HCT116 (cell line): ENCODE measurements around the gene ADORA3.

Experiments
- EGR1 ChIP-seq: IDR thresholded peaks from 2 replicates; pipeline ENCODE4 v1.6.1; 2012; ENCODE audit warnings: low read depth
- EZH2 ChIP-seq: fragments of 200-600 bp; sonication (generic); IDR thresholded peaks from 2 replicates; pipeline ENCODE4 v1.6.1; 2017; ENCODE audit warnings: antibody characterized with exemption, mixed run types
- POLR2AphosphoS5 ChIP-seq: IDR thresholded peaks from 2 replicates; pipeline ENCODE4 v1.6.1; 2011; ENCODE audit warnings: mild to moderate bottlenecking, low read depth, low read length, moderate library complexity
- RAD21 ChIP-seq: IDR thresholded peaks from 2 replicates; pipeline ENCODE4 v1.6.1; 2012; ENCODE audit warnings: low read depth, mild to moderate bottlenecking
- SP1 ChIP-seq: IDR thresholded peaks from 2 replicates; pipeline ENCODE4 v1.6.1; 2012; ENCODE audit warnings: low read depth
- ZNF274 ChIP-seq: fragments of 200-500 bp; sonication (Bioruptor generic); IDR thresholded peaks from 2 replicates; pipeline ENCODE4 v1.6.1; 2014; ENCODE audit warnings: mild to moderate bottlenecking, low read depth, low read length, inconsistent platforms
- TF ChIP-seq, protein P1 (sequence below): IDR thresholded peaks from 2 replicates; pipeline ENCODE4 v1.6.1; 2012; ENCODE audit warnings: low read depth
- TF ChIP-seq, protein P2 (sequence below), 3 experiments: fragments of 200-600 bp in 1 of 3; sonication (generic) in 1 of 3; IDR thresholded peaks in 2 of 3; conservative IDR thresholded peaks in 1 of 3; 2 replicates each; pipeline ENCODE4 v1.5.1; 2012 to 2017; ENCODE audit warnings: low read depth in 2 of 3, low read length in 2 of 3, antibody characterized with exemption in 1 of 3, borderline replicate concordance in 1 of 3, control low read depth in 1 of 3, mild to moderate bottlenecking in 1 of 3, mixed read lengths in 1 of 3, mixed run types in 1 of 3, moderate library complexity in 1 of 3; ENCODE audit not compliant: insufficient read depth in 1 of 3

GRCh38 chr1:111476214-111476613 lies 27.2 kb downstream of the ADORA3 start:
- TF ChIP-seq, protein P1, sequence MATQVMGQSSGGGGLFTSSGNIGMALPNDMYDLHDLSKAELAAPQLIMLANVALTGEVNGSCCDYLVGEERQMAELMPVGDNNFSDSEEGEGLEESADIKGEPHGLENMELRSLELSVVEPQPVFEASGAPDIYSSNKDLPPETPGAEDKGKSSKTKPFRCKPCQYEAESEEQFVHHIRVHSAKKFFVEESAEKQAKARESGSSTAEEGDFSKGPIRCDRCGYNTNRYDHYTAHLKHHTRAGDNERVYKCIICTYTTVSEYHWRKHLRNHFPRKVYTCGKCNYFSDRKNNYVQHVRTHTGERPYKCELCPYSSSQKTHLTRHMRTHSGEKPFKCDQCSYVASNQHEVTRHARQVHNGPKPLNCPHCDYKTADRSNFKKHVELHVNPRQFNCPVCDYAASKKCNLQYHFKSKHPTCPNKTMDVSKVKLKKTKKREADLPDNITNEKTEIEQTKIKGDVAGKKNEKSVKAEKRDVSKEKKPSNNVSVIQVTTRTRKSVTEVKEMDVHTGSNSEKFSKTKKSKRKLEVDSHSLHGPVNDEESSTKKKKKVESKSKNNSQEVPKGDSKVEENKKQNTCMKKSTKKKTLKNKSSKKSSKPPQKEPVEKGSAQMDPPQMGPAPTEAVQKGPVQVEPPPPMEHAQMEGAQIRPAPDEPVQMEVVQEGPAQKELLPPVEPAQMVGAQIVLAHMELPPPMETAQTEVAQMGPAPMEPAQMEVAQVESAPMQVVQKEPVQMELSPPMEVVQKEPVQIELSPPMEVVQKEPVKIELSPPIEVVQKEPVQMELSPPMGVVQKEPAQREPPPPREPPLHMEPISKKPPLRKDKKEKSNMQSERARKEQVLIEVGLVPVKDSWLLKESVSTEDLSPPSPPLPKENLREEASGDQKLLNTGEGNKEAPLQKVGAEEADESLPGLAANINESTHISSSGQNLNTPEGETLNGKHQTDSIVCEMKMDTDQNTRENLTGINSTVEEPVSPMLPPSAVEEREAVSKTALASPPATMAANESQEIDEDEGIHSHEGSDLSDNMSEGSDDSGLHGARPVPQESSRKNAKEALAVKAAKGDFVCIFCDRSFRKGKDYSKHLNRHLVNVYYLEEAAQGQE: no peak
- TF ChIP-seq, protein P2, sequence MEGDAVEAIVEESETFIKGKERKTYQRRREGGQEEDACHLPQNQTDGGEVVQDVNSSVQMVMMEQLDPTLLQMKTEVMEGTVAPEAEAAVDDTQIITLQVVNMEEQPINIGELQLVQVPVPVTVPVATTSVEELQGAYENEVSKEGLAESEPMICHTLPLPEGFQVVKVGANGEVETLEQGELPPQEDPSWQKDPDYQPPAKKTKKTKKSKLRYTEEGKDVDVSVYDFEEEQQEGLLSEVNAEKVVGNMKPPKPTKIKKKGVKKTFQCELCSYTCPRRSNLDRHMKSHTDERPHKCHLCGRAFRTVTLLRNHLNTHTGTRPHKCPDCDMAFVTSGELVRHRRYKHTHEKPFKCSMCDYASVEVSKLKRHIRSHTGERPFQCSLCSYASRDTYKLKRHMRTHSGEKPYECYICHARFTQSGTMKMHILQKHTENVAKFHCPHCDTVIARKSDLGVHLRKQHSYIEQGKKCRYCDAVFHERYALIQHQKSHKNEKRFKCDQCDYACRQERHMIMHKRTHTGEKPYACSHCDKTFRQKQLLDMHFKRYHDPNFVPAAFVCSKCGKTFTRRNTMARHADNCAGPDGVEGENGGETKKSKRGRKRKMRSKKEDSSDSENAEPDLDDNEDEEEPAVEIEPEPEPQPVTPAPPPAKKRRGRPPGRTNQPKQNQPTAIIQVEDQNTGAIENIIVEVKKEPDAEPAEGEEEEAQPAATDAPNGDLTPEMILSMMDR (IDR thresholded peaks at IDR 0.05 in 2 of 3, conservative IDR thresholded peaks at IDR 0.05 in 1 of 3; ENCODE audit: borderline replicate concordance in 1 of 3, insufficient read depth in 1 of 3, low read depth in 2 of 3, low read length in 2 of 3): no peak
- TF ChIP-seq ZNF274: no peak
- TF ChIP-seq POLR2AphosphoS5: no peak
- TF ChIP-seq SP1: no peak
- TF ChIP-seq RAD21: no peak
- no peak for TF ChIP-seq EGR1
- no peak for TF ChIP-seq EZH2
